ENCODE data around the gene CNGB1. TPM values are rescaled to one million over a fixed set of nuclear protein-coding genes. Genes with fewer than 3 reads are reported as not detected.

CNGB1 gene
- polyA plus RNA-seq, 1 of the 3 experiments (the other 2 are of a cell fraction) = 0.05 TPM

DNA sequence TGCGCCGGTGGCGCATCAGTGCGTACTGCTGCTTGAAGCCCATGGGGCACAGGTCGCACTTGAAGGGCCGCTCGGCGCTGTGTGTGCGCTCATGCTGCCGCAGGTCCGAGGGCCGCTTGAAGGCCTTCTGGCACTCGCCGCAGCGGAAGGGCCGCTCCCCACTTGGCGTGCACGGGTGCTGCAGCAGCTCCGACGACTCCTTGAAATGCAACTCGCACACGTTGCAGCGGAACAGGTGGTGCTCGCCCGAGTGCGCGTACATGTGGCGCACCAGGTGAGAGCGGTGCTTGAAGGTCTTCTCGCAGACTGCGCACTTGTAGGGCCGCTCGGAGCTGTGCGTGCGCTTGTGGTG, 26.2 kb upstream of the CNGB1 start:
- Histone ChIP-seq H3K9me3 (no peaks in the 10 kb centered on the region), H3K4me2 (no peak overlapping the region), H3K9me2 (no peaks in the 10 kb centered on the region), H3K36me3 (replicated peaks in 1 of 2; ENCODE audit: control insufficient read depth in 1 of 2, insufficient read depth in 2 of 2, low read length in 1 of 2) (peaks cover 0 to 35% of the 10 kb centered on the region in 2 experiments), H3K79me2 (ENCODE audit: insufficient read depth) (peaks cover 20% of the 10 kb centered on the region), H3K4me1 (ENCODE audit: control insufficient read depth in 1 of 2, insufficient read depth in 2 of 2, low read depth in 1 of 2, low read length in 1 of 2) (peaks cover 0 to 17% of the 10 kb centered on the region in 2 experiments; a peak in 2 of 4 replicates), H3K4me3 (ENCODE audit: low read depth in 2 of 2, low read length in 1 of 2) (no peak overlapping the region), H3K27ac (ENCODE audit: low read depth in 2 of 2, low read length in 1 of 2) (no peak overlapping the region), H3F3A (replicated peaks; ENCODE audit: insufficient read depth) (peaks cover 4% of the 10 kb centered on the region), H2AFZ (ENCODE audit: low read depth) (no peak overlapping the region), H4K20me1 (ENCODE audit: insufficient read depth) (0 out of 2 replicates have a peak, but pooled peaks cover 6% of the 10 kb centered on the region), H3K27me3 (ENCODE audit: insufficient read depth) (no peaks in the 10 kb centered on the region), H3K9ac (no peak overlapping the region)
- no peak for DNase-seq
- ChIA-PET CTCF (interaction anchor here (1.6 to 6.2 kb wide), 3 partner anchors 91 to 240 kb away, joined by 4 to 71 read pairs (median 5); no protein-coding TSS in a partner anchor), POLR2A (no interaction called here)
- 97% methylated on average over 28 of the region's 35 CpGs for WGBS (ENCODE audit: low lambda C conversion rate)
- TF ChIP-seq GATA2 (CRISPR knock-in tag; IDR thresholded peaks at IDR 0.05) (no peak), MEF2A (IDR thresholded peaks at IDR 0.05; ENCODE audit: borderline replicate concordance, low read depth) (no peak), ELF1 (IDR thresholded peaks at IDR 0.05) (no peak), IRF3 (IDR thresholded peaks at IDR 0.05; ENCODE audit: low read depth, low read length) (no peak), NFIC (IDR thresholded peaks at IDR 0.05; ENCODE audit: borderline replicate concordance) (no peak), GABPA (IDR thresholded peaks at IDR 0.05; ENCODE audit: low read depth) (no peak), CTCF (IDR thresholded peaks at IDR 0.05) (no peak), USF2 (IDR thresholded peaks at IDR 0.05; ENCODE audit: borderline replicate concordance, low read depth, low read length) (no peak), CHD2 (IDR thresholded peaks at IDR 0.05; ENCODE audit: low read length, partially characterized antibody) (no peak), EP300 (IDR thresholded peaks at IDR 0.05; ENCODE audit: borderline replicate concordance in 1 of 2, low read depth in 1 of 2, low read length in 1 of 2) (no peak), RAD21 (IDR thresholded peaks at IDR 0.05; ENCODE audit: low read length) (no peak)
- TF ChIP-seq, protein P1, sequence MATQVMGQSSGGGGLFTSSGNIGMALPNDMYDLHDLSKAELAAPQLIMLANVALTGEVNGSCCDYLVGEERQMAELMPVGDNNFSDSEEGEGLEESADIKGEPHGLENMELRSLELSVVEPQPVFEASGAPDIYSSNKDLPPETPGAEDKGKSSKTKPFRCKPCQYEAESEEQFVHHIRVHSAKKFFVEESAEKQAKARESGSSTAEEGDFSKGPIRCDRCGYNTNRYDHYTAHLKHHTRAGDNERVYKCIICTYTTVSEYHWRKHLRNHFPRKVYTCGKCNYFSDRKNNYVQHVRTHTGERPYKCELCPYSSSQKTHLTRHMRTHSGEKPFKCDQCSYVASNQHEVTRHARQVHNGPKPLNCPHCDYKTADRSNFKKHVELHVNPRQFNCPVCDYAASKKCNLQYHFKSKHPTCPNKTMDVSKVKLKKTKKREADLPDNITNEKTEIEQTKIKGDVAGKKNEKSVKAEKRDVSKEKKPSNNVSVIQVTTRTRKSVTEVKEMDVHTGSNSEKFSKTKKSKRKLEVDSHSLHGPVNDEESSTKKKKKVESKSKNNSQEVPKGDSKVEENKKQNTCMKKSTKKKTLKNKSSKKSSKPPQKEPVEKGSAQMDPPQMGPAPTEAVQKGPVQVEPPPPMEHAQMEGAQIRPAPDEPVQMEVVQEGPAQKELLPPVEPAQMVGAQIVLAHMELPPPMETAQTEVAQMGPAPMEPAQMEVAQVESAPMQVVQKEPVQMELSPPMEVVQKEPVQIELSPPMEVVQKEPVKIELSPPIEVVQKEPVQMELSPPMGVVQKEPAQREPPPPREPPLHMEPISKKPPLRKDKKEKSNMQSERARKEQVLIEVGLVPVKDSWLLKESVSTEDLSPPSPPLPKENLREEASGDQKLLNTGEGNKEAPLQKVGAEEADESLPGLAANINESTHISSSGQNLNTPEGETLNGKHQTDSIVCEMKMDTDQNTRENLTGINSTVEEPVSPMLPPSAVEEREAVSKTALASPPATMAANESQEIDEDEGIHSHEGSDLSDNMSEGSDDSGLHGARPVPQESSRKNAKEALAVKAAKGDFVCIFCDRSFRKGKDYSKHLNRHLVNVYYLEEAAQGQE (IDR thresholded peaks at IDR 0.05; ENCODE audit: low read depth, low read length) = no peak
- TF ChIP-seq, protein P2, sequence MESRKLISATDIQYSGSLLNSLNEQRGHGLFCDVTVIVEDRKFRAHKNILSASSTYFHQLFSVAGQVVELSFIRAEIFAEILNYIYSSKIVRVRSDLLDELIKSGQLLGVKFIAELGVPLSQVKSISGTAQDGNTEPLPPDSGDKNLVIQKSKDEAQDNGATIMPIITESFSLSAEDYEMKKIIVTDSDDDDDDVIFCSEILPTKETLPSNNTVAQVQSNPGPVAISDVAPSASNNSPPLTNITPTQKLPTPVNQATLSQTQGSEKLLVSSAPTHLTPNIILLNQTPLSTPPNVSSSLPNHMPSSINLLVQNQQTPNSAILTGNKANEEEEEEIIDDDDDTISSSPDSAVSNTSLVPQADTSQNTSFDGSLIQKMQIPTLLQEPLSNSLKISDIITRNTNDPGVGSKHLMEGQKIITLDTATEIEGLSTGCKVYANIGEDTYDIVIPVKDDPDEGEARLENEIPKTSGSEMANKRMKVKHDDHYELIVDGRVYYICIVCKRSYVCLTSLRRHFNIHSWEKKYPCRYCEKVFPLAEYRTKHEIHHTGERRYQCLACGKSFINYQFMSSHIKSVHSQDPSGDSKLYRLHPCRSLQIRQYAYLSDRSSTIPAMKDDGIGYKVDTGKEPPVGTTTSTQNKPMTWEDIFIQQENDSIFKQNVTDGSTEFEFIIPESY (IDR thresholded peaks at IDR 0.05; ENCODE audit: borderline replicate concordance, low read depth) = no peak

Measured in SK-N-SH (cell line).